Stimulated activated CD4-positive, alpha-beta T cell treated with anti-CD3 and anti-CD28 coated beads, Interleukin-1b, Interleukin-23, amount 100 ng/mL, for 1 hour (primary cell): ENCODE measurements around the gene KNTC1.
"Not testable (repeated sequence)": the region's sequence is repeated elsewhere in the genome, so short reads cannot be mapped to it uniquely, and the experiment has no call there.

Experiments
- DNase-seq, 2 donors: peaks; one replicate each; pipeline ENCODE4 v3.0.0-alpha.2; 2020; ENCODE audit warnings: low read depth in 2 of 2

Gene KNTC1

DNA sequence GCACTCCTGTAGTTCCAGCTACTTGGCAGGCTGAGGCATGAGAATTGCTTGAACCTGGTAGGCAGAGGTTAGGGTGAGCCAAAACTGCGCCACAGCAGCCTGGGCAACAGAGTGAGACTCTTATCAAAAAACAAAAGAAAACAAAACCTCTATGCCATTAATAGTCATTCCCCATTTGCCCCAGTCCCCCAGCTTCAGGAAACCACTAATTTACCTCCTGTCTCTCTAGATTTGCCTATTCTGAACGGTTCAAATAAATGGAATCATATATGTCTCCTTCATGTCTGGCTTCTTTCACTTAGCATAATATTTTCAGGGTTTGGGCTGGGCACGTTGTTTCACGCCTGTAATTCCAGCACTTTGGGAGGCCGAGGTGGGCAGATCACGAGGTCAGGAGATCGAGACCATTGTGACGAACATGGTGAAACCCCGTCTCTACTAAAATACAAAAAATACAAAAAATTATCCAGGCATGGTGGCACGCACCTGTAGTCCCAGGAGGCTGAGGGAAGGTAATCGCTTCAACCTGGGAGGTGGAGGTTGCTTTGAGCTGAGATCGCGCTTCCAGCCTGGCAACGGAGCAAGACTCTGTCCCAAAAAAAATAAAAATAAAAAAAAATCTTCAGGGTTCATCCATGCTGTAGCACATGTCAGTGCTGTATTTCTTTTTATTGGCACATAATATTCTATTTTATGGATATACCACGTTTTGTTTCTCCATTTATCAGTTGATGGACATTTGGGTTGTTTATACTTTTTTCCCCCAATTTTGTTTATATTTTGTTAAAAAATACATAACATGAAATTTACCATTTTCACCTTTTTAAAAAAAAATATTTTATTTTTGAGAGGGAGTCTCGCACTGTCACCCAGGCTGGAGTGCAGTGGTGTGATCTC lies 31.9 kb downstream of the KNTC1 start:
- DNase-seq = no peak

DNA sequence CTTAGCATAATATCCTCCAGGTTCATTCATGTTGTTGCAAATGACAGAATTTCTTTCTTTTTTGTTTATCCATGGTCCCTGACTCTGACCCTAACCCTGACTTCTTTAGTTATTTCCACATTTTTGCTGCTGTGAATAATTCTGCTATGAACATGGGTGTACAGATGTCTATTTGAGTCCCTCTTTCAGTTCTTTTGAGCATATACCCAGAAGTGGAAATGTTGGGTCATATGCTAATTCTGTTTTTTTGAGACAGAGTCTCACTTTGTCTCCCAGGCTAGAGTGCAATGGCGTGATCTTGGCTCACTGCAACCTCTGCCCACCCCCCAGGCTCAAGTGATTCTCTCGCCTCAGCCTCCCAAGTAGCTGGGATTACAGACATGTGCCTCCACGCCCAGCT lies 33.1 kb downstream of the KNTC1 start:
- no peak for DNase-seq

DNA sequence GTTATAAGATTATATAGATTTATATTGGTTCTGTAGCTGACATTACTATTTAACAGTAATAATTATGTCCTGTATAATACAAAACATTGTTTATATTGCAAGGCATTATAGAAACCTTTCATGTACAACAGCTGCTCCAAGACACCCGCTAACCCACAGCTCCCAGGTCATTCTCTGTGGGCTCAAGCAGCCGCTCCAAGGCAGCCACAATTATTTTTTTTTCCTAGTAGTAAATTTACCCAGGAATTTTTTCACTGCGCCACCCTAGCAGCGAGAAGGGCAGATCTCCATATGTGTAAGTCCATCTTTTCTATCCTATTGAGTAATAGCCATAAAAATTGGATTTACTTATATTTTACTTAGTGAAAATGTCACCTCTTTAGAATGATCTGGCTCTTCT lies 36.3 kb downstream of the KNTC1 start:
- no peak for DNase-seq

DNA sequence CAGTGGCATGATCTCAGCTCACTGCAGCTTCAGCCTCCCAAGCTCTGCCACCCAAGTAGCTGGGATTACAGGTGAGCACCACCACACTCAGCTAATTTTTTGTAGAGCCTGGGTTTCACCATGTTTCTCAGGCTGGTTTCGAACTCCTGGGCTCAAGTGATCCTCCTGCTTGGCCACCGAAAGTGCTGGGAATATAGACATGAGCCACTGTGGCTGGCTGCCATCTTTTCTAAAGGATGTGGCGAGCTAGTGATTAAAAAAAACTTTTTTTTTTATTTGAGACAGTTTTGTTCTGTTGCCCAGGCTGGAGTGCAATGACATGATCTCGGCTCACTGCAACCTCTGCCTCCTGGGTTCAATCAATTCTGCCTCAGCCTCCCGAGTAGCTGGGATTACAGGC lies 39.8 kb downstream of the KNTC1 start:
- DNase-seq = not testable (repeated sequence)

DNA sequence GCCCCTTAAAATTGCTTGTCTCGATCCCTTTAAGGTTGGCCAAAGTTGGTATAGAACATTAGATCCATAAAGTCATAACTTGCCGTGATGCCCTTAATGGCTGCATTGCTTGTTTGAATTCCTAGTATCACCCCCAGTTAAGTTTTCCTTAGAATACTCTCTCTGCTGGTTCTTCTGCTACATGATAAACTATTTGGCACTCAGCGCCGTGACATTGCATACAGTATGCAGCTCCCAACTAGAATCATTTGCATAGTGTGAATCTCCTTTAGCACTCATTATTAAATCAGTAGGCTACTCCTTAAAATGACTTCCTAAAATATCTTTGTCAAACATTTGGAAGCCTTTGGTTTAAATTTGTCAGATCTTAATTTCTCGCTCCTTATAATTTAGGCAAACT lies 42.2 kb downstream of the KNTC1 start:
- no peak for DNase-seq

DNA sequence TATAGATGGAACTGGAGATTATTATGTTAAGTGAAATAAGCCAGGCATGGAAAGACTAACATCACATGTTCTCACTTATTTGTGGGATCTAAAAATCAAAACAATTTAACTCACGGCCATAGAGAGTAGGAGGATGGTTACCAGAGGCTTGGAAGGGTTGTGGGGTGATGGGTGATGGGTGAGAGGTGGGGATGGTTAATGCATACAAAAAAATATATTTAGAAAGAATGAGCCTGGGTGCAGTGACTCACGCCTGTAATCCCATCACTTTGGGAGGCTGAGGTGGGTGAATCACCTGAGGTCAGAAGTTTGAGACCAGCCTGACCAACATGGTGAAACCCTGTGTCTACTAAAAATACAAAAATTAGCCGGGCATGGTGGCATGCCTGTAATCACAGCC lies 43.0 kb downstream of the KNTC1 start:
- not testable (repeated sequence) for DNase-seq

DNA sequence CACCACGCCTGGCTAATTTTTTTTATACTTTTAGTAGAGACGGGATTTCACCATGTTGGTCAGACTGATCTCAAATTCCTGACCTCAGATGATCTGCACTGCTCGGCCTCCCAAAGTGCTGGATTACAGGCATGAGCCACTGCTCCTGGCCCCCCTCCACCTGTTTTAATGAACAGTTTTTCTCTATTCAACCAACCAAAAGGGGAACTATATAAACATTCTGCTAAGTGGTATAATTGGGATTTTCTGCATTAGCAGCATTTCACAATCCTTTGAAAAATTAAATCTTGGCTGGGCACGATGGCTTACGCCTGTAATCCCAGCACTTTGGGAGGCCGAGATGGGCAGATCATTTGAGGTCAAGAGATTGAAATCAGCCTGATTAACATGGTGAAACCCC lies 44.8 kb downstream of the KNTC1 start:
- DNase-seq = no peak

DNA sequence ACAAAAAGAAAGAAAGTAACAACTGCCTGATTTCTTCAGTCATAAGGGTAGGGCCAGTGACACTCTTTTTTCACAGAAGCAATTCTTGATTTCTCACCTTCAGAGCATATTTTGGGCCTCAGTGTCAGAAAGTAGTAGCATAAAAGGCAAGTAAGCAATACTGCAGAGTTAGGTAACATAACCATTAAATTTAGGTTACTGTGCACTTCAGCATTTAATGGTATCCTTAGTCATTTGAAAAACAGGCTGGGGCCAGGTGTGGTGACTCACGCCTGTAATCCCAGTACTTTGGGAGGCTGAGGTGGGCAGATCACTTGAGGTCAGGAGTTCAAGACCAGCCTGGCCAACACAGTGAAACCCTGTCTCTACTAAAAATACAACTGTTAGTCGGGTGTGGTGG lies 56.2 kb downstream of the KNTC1 start:
- not testable (repeated sequence) for DNase-seq

DNA sequence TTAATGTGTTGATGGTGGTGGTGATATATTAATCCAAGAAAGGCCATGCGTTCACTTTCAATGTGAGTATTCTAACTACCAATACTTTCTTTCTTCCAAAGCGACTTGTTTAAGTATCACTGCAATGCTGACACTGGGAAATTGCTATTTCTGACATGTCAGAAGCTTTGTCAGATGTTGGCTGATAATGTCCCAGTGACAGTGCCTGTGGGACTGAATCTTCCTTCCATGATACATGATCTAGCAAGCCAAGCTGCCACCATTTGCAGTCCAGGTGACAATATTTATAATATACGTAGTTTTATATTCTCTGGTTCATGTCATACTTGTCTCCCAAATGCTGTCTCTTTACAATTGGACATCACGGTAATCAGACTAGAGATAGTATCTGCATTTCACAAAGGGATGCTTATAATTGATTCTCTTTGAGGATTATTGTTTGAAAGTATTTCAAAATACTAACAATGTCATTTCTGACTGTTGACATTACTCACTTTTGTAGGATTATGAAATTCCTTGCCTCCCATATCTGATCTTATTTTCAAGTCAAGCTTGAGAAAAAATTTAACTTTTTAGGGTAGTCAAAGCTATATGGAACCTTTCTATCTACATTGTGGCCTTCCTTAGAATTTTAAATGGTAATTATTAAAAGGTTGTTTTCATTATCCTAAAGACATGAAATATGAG lies 57.3 kb downstream of the KNTC1 start:
- DNase-seq = no peak

DNA sequence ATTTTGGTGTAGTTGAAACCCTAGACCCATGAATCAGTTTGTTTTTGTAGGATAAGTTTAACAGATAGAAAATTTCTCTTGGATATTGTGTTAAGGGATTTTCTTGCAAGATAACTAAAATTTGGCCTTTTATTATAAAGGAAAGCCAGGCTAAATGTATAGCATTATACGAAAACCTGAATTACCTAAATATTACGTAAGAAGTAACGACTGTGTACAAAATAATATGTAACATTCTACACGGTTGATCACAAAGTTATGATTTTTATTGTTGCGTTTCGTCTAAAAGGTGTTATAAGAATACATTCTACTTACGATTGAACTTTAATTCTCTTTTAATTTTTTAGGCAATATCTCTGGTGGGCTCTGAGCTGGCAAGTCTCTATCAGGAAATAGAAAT lies 63.9 kb downstream of the KNTC1 start:
- DNase-seq = no peak

DNA sequence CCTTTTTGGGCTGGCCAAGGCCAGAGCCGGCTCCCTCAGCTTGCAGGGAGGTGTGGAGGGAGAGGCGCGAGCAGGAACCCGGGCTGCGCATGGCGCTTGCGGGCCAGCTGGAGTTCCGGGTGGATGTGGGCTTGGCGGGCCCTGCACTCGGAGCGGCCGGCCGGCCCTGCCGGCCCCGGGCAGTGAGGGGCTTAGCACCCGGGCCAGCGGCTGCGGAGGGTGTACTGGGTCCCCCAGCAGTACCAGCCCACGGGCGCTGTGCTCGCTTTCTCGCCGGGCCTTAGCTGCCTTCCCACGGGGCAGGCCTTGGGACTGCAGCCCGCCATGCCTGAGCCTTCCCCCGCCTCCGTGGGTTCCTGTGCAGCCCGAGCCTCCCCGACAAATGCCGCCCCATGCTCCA lies 64.9 kb downstream of the KNTC1 start:
- DNase-seq = not testable (repeated sequence)

DNA sequence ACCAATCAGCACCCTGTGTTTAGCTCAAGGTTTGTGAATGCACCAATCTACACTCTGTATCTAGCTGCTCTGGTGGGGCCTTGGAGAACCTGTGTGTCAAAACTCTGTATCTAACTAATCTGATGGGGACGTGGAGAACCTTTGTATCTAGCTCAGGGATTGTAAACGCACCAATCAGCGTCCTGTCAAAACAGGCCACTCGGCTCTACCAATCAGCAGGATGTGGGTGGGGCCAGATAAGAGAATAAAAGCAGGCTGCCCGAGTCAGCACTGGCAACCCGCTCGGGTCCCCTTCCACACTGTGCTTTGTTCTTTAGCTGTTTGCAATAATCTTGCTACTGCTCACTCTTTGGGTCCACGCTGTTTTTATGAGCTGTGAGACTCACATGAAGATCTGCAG lies 65.5 kb downstream of the KNTC1 start:
- not testable (repeated sequence) for DNase-seq

DNA sequence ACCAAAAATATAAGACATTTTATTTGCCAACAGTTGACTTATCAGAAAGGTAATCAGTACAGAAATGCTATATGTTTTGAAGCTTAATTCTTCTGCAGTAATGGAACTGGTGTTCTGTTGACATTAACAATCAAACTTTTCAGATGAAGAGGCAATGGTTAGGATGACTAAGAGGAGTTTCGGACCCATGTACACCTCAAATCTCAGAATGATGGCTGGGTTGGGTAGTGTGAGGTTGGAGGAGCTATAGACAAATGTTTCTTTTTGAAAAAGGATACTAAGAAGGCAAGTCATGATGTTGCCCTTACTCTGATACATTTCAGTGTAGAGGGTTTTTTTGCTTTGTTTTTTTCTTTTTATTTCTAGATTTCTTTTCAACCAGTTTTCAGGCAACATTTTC lies 66.9 kb downstream of the KNTC1 start:
- DNase-seq = no peak

DNA sequence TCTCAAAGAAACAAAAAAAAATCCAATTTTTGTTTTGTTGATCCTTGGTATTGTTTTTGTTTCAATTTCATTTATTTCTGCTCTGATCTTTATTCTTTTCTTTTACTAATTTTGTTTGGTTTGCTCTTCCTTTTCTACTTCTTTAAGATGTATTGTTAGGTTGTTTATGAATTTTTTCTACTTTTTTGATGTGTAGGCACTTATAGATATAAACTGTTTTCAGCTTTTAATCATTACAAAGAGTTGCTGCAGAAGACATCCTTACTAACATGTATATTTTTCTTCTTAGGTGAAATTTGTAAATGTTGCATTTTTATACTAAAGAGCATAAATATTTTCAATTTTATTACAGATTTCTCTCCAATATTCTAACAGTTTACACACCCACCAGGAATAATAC lies 69.8 kb downstream of the KNTC1 start:
- no peak for DNase-seq

DNA sequence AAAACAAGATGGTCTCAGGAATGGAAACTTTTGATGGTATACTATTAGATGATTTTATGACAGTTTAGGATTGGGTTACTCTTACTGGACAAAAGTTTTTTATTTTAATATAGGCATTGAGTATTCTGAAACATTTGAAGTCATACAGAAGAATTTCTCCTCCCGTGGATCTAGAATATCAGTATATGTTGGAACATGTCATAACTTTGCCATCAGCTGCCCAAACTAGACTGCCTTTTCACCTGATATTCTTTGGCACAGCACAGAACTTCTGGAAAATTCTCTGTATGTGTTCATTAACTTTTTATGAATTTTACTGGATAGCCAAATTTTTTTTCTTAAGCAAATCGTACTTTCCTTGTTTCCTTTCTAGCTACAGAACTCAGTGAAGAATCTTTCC lies 75.4 kb downstream of the KNTC1 start:
- no peak for DNase-seq

DNA sequence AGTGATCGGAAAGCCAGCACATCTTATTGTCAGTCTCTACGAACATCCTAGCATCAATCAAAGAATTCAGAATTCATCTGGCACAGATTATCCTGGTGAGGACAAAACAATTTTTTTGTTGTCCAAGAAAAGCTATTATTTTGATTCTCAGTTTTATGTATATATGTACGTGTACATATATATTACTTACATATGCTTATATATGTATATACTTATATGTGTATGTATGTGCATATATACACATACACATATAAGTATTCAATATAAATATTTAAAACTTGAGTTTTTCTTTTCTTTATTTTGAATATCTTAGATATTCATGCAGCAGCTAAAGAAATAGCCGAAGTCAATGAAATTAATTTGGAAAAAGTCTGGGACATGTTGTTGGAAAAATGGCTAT lies 77.9 kb downstream of the KNTC1 start:
- no peak for DNase-seq

DNA sequence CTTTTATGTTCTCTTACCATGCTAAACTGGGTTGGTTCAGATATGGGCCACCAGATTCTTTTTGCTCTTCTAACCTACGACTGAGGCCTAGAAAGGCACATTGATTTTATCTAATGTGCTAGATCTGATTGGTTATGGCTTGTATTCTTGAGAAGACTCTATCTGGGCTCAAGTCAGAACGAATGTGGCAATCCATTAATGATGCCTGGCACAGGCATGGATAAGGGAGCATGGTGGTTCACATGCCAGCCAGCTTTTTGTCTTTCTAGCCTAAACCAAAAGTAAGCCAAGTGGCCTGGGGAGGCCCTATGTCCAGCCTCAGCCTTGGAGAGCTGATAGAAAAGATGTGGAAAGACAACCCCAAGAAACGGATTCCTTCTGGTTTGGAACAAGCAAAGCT lies 82.7 kb downstream of the KNTC1 start:
- DNase-seq = no peak

DNA sequence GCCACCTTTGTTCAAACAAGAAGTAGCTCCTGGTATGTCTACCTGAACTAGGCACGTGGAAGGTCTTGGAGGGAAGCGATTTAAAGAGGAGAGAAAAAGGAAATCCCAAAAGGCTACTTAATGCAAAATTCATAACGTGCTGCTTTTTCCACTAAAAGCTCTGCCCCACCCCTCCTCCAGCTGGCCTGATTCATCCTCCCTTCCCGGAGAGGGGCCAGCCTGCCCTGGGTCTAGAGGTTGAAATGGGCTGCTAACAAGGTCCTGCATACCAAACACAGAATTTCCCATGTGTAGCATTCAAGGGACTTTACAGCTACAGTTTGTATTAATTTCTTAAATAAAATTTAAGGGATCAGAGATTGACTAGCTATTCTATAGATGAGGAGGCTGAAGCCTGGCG lies 83.2 kb downstream of the KNTC1 start:
- no peak for DNase-seq

DNA sequence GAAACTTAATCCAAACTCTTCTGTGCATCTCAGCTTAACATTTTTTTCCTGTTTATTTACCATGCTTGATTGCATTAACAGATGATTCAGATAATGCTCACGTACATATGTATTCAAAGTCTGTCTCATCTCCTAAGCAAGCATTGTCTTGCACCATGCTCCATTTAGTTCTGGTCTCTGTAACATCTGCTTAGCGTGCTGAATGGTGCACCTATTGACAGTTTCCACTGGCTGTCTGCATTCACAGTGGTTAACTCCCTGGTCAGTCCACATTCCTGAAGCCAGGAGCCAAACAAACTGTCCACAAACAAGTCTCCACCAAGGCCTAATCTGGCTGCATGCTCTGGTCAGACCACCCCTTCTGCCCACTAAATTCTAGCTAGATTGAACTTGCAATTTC lies 83.9 kb downstream of the KNTC1 start:
- no peak for DNase-seq

DNA sequence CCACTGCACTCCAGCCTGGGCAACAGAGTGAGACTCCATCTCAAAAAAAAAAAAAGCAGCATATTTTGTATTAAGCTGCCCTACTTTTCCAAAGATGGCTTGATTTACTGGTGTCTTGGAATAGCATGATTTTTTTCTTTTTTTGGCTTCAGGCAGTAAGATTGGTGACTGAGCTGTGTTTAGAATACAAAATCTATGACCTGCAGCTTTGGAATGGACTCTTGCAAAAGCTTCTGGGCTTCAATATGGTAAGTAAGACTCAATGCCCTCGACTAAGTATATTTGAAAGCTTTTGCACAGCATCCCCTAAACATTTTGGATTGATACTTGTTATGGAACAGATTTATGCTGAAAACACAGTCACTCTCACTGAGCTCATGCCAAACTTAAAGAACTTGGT lies 87.8 kb downstream of the KNTC1 start:
- DNase-seq = no peak

DNA sequence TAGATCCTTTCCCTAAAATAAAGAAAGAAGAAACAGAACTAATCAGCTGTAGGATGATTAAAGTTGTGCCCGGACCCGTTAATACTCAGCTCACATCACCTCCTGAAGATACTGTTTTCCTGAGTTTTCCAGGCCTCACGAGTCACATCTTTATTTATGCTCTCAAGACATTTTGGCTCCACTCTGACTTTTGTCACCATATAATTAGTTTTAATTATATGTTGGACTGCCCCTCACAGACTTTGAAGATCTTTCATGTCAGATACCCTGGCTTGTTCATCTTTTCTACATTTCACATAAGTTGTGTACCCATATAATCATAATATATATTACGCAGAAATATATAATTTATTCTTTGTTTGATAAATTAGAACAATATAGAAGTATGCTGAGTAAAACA lies 88.7 kb downstream of the KNTC1 start:
- no peak for DNase-seq

DNA sequence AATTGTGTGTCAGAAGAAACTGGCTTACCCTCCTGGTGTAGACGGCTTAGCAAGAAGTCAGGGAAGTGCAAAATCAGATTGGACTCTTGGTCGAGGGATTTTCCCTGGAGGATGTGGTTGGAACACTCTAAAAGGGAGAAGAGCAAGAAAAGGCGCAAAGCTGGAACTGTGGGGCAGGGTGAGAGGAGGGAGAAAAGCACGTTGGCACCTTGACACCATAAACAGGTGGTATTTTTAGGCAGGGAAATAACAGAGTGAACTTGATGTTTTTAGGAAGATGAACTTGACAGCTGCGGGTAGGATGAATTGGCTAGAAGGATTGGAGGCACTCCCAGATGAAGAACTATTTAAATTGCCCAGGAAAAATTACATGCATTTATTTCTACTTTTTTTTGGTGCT lies 108.4 kb downstream of the KNTC1 start:
- DNase-seq = no peak

DNA sequence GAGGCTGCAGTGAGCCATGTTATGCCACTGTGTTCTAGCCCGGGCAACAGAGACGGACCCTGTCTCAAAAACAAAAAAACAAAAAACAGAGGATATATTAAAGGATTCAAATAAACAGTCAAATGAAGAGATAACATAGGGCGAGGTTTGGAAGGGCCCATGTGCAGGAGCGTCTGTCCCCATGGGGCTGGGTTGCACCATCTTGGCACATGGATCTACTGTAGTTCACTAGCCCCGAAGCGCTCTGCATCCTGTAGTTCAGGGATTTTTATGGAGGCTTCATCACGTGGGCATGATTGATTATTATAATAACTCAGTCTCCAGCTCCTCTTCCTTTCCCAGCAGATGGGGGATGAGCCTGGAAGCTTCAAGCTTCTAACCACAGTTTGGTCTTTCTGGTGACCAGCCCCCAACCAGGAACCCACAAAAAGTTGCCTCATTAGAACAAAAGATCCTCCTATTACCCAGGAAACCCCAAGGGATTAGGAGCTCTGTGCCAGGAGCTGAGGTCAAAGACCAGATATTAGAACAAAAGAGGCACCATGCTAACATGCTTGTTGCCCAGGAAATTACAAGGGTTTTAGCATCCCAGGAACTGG lies 116.3 kb downstream of the KNTC1 start:
- no peak for DNase-seq
